ENCODE measurements around the gene CD52. TPM values are rescaled to one million over a fixed set of nuclear protein-coding genes. Genes with fewer than 3 reads are reported as not detected.

CD52 gene
- total and polyA plus RNA-seq, 2 experiments from 2014 or later, result 7.3 TPM; not detected in 1

- ATAC-seq (no peak), DNase-seq (ENCODE audit: low spot score) (no peak)
- no peaks in the 10 kb centered on the region for H3K9me3 Mint-ChIP-seq
- H3K4me3 Mint-ChIP-seq, result no peak overlapping the region
- TF ChIP-seq ZNF331 (CRISPR knock-in tag; IDR thresholded peaks at IDR 0.05; ENCODE audit: low read depth) (no peak), EZH2phosphoT487 (IDR thresholded peaks at IDR 0.05; ENCODE audit: unreplicated experiment) (no peak), ZNF462 (CRISPR knock-in tag; IDR thresholded peaks at IDR 0.05) (no peak), CTCF (conservative IDR thresholded peaks at IDR 0.05; ENCODE audit: low read depth in 2 of 2) (no peak), REST (IDR thresholded peaks at IDR 0.05; ENCODE audit: unreplicated experiment) (no peak), STAT1 (IDR thresholded peaks at IDR 0.05; ENCODE audit: unreplicated experiment) (no peak), ETS1 (IDR thresholded peaks at IDR 0.05) (no peak), EZH2 (IDR thresholded peaks at IDR 0.05; ENCODE audit: low read depth, unreplicated experiment) (no peak)
- Histone ChIP-seq H3K9me2 (ENCODE audit: insufficient read depth) (no peaks in the 10 kb centered on the region), H3K79me2 (replicated peaks; ENCODE audit: insufficient read depth) (no peaks in the 10 kb centered on the region), H2AFZ (no peak overlapping the region), H3K4me2 (no peak overlapping the region), H3K4me3 (no peak overlapping the region), H3K36me3 (ENCODE audit: insufficient read depth) (no peaks in the 10 kb centered on the region), H3K4me1 (ENCODE audit: insufficient read depth) (peaks cover 9% of the 10 kb centered on the region; the same call in 1 of the 2 replicates), H3K27me3 (ENCODE audit: insufficient read depth) (no peaks in the 10 kb centered on the region), H3F3A (replicated peaks; ENCODE audit: low read depth) (no peaks in the 10 kb centered on the region), H3K27ac (ENCODE audit: low read depth) (no peak overlapping the region), H4K20me1 (replicated peaks; ENCODE audit: insufficient read depth) (0 out of 2 replicates have a peak, but pooled peaks cover 3% of the 10 kb centered on the region)
- H3K4me1 Mint-ChIP-seq, result peaks cover 36% of the 10 kb centered on the region
- peak overlapping the region; percentile 56; the same call in 1 of the 2 replicates for H3K27ac Mint-ChIP-seq
- H3K36me3 Mint-ChIP-seq (ENCODE audit: low read depth), result no peaks in the 10 kb centered on the region; the same call in 1 of the 3 replicates
- H3K27me3 Mint-ChIP-seq (ENCODE audit: insufficient read depth, low read depth, poor library complexity), result peaks cover 8% of the 10 kb centered on the region
These were observed 28.3 kb upstream of the CD52 start for GRCh38 chr1:26289158-26290059.
